Measurements from ENCODE around the gene RASSF1.

RASSF1 gene

DNA sequence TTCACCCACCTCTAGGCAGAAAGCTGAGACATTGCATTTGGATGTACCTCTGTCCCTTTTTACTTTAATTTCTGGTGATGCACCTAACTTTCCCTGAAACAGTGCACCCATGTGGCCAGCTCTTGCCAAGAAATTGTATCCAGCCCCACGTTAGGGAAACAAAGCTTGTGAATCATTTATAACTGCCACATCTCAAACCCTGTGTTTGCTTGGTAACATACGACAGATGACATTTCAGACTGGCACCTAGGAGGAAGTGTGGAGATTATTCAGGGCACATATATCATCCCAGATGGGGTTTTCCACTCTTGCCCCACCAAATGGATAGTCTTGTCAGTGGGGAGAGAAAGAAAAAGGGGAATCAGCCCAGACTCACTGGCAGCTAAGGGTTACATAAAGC, 12.1 kb upstream of the RASSF1 start:
- Histone ChIP-seq H3K4me3 (ENCODE audit: low read length) (no peak overlapping the region), H3K36me3 (ENCODE audit: control insufficient read depth, insufficient read depth, low read length, severe bottlenecking) (peaks cover 34% of the 10 kb centered on the region), H3K27me3 (replicated peaks; ENCODE audit: control insufficient read depth, insufficient read depth, low read length) (no peaks in the 10 kb centered on the region), H3K9ac (ENCODE audit: low read length) (no peak overlapping the region), H3K4me1 (ENCODE audit: control insufficient read depth, insufficient read depth, low read length) (peaks cover 46% of the 10 kb centered on the region), H3K9me3 (ENCODE audit: control insufficient read depth, low read length) (no peaks in the 10 kb centered on the region)
- no peak for DNase-seq (ENCODE audit: low read depth)

DNA sequence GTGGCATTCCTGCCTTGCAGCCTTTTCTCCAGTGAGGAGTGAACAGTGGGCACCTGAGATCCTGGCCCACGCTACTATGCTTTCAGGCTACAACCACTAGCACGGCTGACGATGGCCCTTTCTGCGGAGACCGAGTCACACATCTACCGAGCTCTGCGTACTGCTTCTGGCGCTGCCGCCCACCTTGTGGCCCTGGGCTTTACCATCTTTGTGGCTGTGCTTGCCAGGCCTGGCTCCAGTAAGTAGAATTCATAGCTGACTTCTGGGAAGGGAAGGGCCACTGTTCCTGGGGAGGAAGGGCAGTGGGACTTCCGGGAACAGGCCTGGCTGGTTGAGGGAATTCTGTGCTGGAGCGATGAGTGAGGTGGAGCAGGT, 10.7 kb upstream of the RASSF1 start:
- Histone ChIP-seq H3K9me3 (ENCODE audit: control insufficient read depth, low read length) (no peaks in the 10 kb centered on the region), H3K4me1 (ENCODE audit: control insufficient read depth, insufficient read depth, low read length) (peaks cover 32% of the 10 kb centered on the region), H3K27me3 (replicated peaks; ENCODE audit: control insufficient read depth, insufficient read depth, low read length) (no peaks in the 10 kb centered on the region), H3K36me3 (ENCODE audit: control insufficient read depth, insufficient read depth, low read length, severe bottlenecking) (peaks cover 34% of the 10 kb centered on the region), H3K9ac (ENCODE audit: low read length) (peak overlapping the region; percentile 95), H3K4me3 (ENCODE audit: low read length) (peak overlapping the region; percentile 88)
- no peak for DNase-seq (ENCODE audit: low read depth)

DNA sequence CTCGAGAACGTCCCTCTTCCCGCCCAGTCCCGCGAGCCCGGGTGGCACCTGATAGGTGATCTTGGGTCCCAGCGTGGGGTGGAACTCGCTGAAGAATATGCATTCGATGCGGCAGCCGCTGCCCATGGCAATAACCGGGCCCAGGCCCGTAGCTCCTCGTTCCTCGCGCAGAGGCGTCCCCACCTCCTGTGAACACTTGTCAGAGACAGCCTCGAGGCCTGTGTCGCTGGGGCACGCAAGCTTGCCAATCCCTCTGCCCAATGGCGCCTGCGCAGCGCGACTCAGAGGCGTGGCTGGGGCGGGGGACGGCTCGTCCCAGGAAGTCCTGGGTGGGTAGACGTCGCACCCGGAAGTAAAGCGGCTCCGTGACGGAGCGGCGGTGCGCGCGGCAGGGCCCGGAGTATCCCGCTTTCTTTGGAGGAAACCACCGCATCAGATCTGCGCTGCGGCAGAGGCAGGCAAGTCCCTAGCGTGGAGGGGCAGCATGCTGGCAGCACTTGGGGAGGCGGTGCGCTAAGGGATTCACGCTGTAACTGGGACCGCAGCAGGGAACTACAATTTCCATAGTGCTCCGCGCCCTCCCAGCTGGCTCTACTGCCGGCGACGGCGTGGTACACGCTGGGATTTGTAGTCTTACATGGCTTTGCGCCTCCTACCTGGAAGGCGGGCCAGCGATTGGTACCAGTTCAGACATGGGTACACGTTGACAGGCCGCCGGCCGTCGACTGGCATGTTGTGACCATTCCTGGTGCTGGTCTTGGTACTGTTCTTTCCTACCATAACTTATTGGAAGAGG, 10.1 kb upstream of the RASSF1 start, which contains the start of the genes CYB561D2 and NPRL2:
TSS of gene CYB561D2 (plus strand) at position 336 of the 796 bp plus-strand sequence. CDS start 572 bp downstream, outside the sequence.
TSS of gene NPRL2 (minus strand) at position 249 of the 796 bp plus-strand sequence. CDS start at position 126, 123 bp downstream.
- H3K9ac ChIP-seq (ENCODE audit: low read length), result peak within 1 kb of the TSS; percentile 95
- peaks cover 34% of the 10 kb centered on the region for H3K36me3 ChIP-seq (ENCODE audit: control insufficient read depth, insufficient read depth, low read length, severe bottlenecking)
- H3K27me3 ChIP-seq (replicated peaks; ENCODE audit: control insufficient read depth, insufficient read depth, low read length), result no peaks in the 10 kb centered on the region
- peaks cover 29% of the 10 kb centered on the region for H3K4me1 ChIP-seq (ENCODE audit: control insufficient read depth, insufficient read depth, low read length)
- peak within 1 kb of the TSS; percentile 88 for H3K4me3 ChIP-seq (ENCODE audit: low read length)
- H3K9me3 ChIP-seq (ENCODE audit: control insufficient read depth, low read length), result no peaks in the 10 kb centered on the region
- peak; percentile 97 for DNase-seq (ENCODE audit: low read depth)

DNA sequence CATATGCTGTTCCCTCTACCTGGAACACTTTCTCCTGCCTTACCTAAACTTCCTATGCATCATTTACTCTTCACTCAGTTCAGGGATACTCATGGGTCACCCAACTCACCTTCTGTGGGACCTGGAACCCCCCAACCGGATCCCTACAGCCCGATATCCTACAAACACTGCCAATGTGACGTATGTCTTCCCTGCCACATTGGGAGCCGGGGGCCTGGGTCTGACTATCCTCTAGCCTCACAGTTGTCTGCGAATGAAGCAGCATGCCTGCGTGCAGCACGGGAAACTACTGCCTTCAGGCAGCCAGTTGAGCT, 9.5 kb upstream of the RASSF1 start:
- Histone ChIP-seq H3K9me3 (ENCODE audit: control insufficient read depth, low read length) (no peaks in the 10 kb centered on the region), H3K4me1 (ENCODE audit: control insufficient read depth, insufficient read depth, low read length) (peaks cover 28% of the 10 kb centered on the region), H3K9ac (ENCODE audit: low read length) (peak overlapping the region; percentile 95), H3K27me3 (replicated peaks; ENCODE audit: control insufficient read depth, insufficient read depth, low read length) (no peaks in the 10 kb centered on the region), H3K4me3 (ENCODE audit: low read length) (peak overlapping the region; percentile 88), H3K36me3 (ENCODE audit: control insufficient read depth, insufficient read depth, low read length, severe bottlenecking) (peaks cover 31% of the 10 kb centered on the region)
- DNase-seq (ENCODE audit: low read depth), result no peak

DNA sequence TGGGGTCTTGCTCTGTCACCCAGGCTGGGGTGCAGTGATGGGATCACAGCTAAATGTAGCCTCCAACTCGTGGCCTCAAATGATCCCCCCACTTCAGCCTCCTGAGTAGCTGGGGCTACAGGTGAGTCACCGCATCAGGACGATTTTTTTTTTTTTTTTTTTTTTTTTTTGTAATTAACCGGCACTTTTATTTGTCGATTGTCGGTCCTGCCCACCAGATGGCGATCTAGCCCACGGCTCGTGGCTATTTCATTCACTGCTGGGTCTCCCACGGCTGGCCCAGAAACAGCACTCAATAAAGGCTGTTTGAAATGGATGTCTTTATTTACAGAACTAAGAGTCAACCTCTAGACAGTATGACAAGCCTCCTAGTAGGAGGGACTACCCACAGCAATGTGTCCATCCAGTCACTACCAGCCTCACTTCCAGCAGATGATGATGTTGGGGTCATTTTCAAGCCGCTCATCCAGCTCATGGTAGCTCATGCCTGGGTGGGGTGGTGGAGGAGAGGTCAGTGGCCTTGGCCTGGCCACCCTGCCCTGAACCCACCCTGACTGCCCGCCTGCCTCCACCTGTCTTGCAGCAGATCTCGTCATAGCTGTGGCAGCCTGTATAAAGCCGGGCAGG, 6.7 kb upstream of the RASSF1 start:
- Histone ChIP-seq H3K9me3 (ENCODE audit: control insufficient read depth, low read length) (no peaks in the 10 kb centered on the region), H3K27me3 (replicated peaks; ENCODE audit: control insufficient read depth, insufficient read depth, low read length) (no peaks in the 10 kb centered on the region), H3K4me1 (ENCODE audit: control insufficient read depth, insufficient read depth, low read length) (peaks cover 29% of the 10 kb centered on the region), H3K4me3 (ENCODE audit: low read length) (no peak overlapping the region), H3K36me3 (ENCODE audit: control insufficient read depth, insufficient read depth, low read length, severe bottlenecking) (peaks cover 9% of the 10 kb centered on the region), H3K9ac (ENCODE audit: low read length) (no peak overlapping the region)
- peak; percentile 86 for DNase-seq (ENCODE audit: low read depth)

DNA sequence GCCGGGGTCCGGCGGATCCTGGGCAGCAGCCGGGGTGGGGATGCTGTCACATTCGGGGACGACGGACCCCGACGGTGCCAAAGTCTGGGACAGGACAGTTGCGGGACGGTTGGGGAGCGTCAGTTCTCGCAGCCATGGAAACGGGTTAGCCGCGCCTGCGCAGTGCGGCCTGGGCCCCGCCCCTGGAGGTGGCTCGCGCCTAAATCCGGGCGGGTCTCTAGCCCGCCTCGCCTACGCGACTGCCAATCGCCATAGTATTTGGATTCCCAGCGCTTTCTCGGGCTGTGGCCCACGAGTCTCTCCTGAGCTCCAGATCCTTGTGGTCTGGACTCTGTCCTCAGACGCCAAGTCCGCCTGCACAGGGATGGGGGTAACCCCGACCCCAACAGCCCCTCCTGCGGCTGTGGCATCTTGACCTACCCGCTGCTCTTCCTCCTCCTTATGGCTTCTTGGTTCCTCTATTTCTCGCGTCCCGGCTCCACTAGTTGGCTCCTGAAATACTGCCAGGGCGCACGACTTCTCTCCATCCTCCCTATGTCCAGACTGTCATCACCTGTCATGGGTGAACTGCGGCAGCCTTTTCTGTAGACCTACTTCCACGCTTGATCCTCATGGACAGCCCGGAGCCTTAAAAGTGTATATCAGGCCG, 5.1 kb upstream of the RASSF1 start, which contains the start of gene ZMYND10:
TSS of gene ZMYND10 (minus strand) at position 147 of the 649 bp plus-strand sequence. CDS start 153 bp downstream, outside the sequence.
- peak within 1 kb of the TSS; percentile 76 for H3K4me3 ChIP-seq (ENCODE audit: low read length)
- H3K9me3 ChIP-seq (ENCODE audit: control insufficient read depth, low read length), result no peaks in the 10 kb centered on the region
- H3K9ac ChIP-seq (ENCODE audit: low read length), result peak within 1 kb of the TSS; percentile 73
- no peaks in the 10 kb centered on the region for H3K27me3 ChIP-seq (replicated peaks; ENCODE audit: control insufficient read depth, insufficient read depth, low read length)
- H3K4me1 ChIP-seq (ENCODE audit: control insufficient read depth, insufficient read depth, low read length), result peaks cover 26% of the 10 kb centered on the region
- peaks cover 9% of the 10 kb centered on the region for H3K36me3 ChIP-seq (ENCODE audit: control insufficient read depth, insufficient read depth, low read length, severe bottlenecking)
- DNase-seq (ENCODE audit: low read depth), result peak; percentile 67

DNA sequence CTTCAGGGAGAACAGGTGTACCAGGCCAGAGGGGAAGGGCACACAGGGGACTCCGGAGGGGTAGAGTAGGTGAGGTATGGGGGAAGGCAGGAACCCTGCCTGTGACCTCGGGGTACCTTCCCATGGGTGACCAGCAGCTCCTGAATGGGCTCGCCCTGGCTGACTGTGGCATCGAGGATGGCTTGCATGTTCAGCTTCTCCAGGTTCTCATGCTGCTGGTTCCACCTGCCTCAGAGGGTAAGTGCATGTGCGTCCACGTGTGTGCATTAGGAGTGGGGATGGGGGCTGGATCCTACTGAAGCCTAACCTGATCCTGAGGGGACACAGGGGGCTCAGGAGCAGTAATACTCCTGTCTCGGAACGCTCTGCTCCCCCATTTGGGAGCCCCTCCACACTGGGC, 4.4 kb upstream of the RASSF1 start:
- H3K4me3 ChIP-seq (ENCODE audit: low read length), result peak overlapping the region; percentile 76
- peaks cover 25% of the 10 kb centered on the region for H3K4me1 ChIP-seq (ENCODE audit: control insufficient read depth, insufficient read depth, low read length)
- H3K36me3 ChIP-seq (ENCODE audit: control insufficient read depth, insufficient read depth, low read length, severe bottlenecking), result peaks cover 9% of the 10 kb centered on the region
- H3K27me3 ChIP-seq (replicated peaks; ENCODE audit: control insufficient read depth, insufficient read depth, low read length), result no peaks in the 10 kb centered on the region
- no peak for DNase-seq (ENCODE audit: low read depth)
- peak overlapping the region; percentile 73 for H3K9ac ChIP-seq (ENCODE audit: low read length)
- H3K9me3 ChIP-seq (ENCODE audit: control insufficient read depth, low read length), result no peaks in the 10 kb centered on the region

DNA sequence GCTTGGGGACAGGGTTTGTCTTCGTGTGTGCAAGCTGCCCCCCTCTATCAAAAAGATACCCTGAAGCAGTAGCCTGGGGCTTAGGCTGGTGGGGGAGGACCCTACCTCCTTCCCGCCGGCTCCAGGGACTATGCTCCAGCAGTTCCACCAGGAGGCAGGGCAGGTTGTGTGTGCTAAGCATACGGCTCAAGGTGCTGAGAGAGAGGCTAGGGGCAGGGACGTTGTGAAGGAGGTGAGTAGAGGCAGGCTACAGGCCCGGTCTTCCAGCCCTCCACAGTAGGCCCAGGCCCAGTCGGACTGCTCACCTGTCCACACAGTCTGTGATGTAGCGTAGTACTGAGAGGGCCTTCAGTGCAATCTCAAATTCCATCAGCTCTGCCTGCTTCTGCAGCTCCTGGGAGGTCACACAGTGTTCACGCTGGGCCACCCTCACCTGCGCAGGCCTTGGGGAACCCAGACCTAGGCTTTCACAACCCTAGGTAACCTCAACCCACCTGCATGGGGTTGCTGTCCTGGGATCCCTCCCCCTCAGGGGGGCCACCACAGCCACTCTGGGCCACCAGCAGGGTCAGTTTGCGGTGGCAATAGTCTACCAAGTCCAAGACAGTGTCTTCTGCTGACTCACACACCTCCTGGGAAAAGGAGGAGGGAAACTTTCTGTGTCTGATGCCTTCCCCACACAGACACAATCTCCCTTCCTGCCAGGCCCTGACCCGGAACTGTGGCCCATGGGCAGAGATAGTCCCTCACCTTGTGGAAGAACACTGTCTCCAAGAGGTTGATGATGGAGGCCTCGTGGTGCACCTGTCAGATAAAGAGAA, 2.4 kb upstream of the RASSF1 start:
- DNase-seq (ENCODE audit: low read depth), result no peak
- H3K4me1 ChIP-seq (ENCODE audit: control insufficient read depth, insufficient read depth, low read length), result peaks cover 35% of the 10 kb centered on the region
- H3K9ac ChIP-seq (ENCODE audit: low read length), result no peak overlapping the region
- H3K4me3 ChIP-seq (ENCODE audit: low read length), result no peak overlapping the region
- no peaks in the 10 kb centered on the region for H3K27me3 ChIP-seq (replicated peaks; ENCODE audit: control insufficient read depth, insufficient read depth, low read length)
- no peaks in the 10 kb centered on the region for H3K9me3 ChIP-seq (ENCODE audit: control insufficient read depth, low read length)
- H3K36me3 ChIP-seq (ENCODE audit: control insufficient read depth, insufficient read depth, low read length, severe bottlenecking), result peaks cover under 1% of the 10 kb centered on the region

DNA sequence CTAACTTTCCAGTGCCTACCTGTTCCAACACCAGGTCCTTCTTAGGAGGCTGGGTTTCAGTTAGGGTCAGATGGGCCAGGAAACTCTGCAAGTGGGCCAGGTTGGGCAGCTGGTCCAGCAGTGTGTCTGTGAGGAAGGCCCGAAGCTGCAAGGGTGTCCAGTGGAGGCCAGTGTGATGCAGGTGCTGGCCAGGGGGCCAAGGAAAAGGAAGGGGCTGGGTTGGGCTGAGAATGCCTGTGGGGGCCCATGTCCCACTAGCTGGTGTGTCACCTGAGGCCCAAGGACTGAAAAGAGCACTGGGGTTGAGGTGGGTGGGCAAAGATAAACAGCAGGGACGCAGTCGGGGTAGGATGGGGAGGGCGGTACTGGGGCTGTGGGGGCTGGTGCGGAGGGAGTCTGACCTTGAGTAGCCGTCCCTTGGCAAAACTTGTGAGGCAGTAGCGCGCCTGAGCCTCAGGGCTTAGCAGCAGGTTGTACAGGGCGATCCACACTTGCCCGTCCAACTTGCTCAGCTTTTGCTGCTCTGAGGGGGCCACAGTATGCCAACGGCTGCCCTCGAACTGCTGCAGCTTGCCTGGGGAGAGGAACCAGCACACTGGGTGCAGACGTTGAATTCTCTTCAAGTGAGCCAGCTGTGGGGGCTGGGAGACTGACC, 1.5 kb upstream of the RASSF1 start:
- H3K9me3 ChIP-seq (ENCODE audit: control insufficient read depth, low read length), result no peaks in the 10 kb centered on the region
- no peaks in the 10 kb centered on the region for H3K27me3 ChIP-seq (replicated peaks; ENCODE audit: control insufficient read depth, insufficient read depth, low read length)
- DNase-seq (ENCODE audit: low read depth), result no peak
- peaks cover 39% of the 10 kb centered on the region for H3K4me1 ChIP-seq (ENCODE audit: control insufficient read depth, insufficient read depth, low read length)
- peak overlapping the region; percentile 89 for H3K9ac ChIP-seq (ENCODE audit: low read length)
- no peak overlapping the region for H3K4me3 ChIP-seq (ENCODE audit: low read length)
- H3K36me3 ChIP-seq (ENCODE audit: control insufficient read depth, insufficient read depth, low read length, severe bottlenecking), result no peaks in the 10 kb centered on the region

DNA sequence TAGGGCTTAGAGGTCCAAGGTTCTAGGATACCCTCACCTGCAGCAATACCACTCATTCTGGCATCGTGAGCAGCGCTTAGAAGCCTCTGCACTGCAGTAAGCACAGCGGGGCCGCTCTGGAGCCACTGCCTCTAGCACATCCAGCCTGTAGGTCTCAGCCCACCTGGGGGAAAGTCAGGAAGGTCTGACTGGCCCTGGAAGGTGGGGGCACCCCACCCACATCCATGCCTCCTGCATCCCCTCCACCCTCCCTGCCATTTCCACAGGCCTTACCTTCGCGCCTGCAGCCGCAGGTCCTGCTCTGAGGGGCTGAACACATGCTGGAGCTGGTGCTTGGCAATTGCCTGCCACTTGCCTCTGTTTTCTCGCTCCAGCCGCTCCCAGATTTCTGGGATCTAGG, 901 bp upstream of the RASSF1 start:
- H3K4me1 ChIP-seq (ENCODE audit: control insufficient read depth, insufficient read depth, low read length), result peaks cover 39% of the 10 kb centered on the region
- no peaks in the 10 kb centered on the region for H3K9me3 ChIP-seq (ENCODE audit: control insufficient read depth, low read length)
- H3K4me3 ChIP-seq (ENCODE audit: low read length), result peak overlapping the region; percentile 80
- no peak for DNase-seq (ENCODE audit: low read depth)
- no peaks in the 10 kb centered on the region for H3K36me3 ChIP-seq (ENCODE audit: control insufficient read depth, insufficient read depth, low read length, severe bottlenecking)
- H3K9ac ChIP-seq (ENCODE audit: low read length), result peak overlapping the region; percentile 89
- no peaks in the 10 kb centered on the region for H3K27me3 ChIP-seq (replicated peaks; ENCODE audit: control insufficient read depth, insufficient read depth, low read length)
